Osteoblast (primary cell): ENCODE measurements around the gene PAX2. TPM values are rescaled to one million over a fixed set of nuclear protein-coding genes. Genes with fewer than 3 reads are reported as not detected.

Source experiments
- DNase-seq: peaks from one replicate; pipeline ENCODE4 v3.0.0; 2011; ENCODE audit warnings: low spot score, mixed read lengths; ENCODE audit not compliant: insufficient read length; ENCODE audit errors: missing footprints
- H2AFZ ChIP-seq: 2 replicates; pipeline ENCODE4 v1.6.0; 2011; ENCODE audit warnings: mild to moderate bottlenecking, low read length
- H3K27ac ChIP-seq: 2 replicates; pipeline ENCODE4 v1.5.1; 2011; ENCODE audit warnings: mild to moderate bottlenecking, low read depth, low read length, moderate library complexity
- H3K27me3 ChIP-seq: 2 replicates; pipeline ENCODE4 v1.6.0; 2012; ENCODE audit warnings: mild to moderate bottlenecking, control low read depth, inconsistent platforms, low read length, moderate library complexity; ENCODE audit not compliant: insufficient read depth
- H3K36me3 ChIP-seq: 2 replicates; pipeline ENCODE4 v1.5.1; 2011; ENCODE audit warnings: mild to moderate bottlenecking, low read length, control low read depth, moderate library complexity; ENCODE audit not compliant: insufficient read depth
- H3K4me1 ChIP-seq: 2 replicates; pipeline ENCODE4 v1.5.1; 2011; ENCODE audit warnings: mild to moderate bottlenecking, low read length, control low read depth, moderate library complexity; ENCODE audit not compliant: insufficient read depth
- H3K4me2 ChIP-seq: 2 replicates; pipeline ENCODE4 v1.6.0; 2011; ENCODE audit warnings: mild to moderate bottlenecking, low read length; ENCODE audit not compliant: insufficient read depth
- H3K4me3 ChIP-seq: fragments of 200-600 bp; sonication (generic); 3 replicates; pipeline ENCODE4 v1.5.1; 2012; ENCODE audit warnings: mild to moderate bottlenecking, low read length, inconsistent platforms; ENCODE audit not compliant: insufficient read depth
- H3K79me2 ChIP-seq: 2 replicates; pipeline ENCODE4 v1.6.0; 2012; ENCODE audit warnings: mild to moderate bottlenecking, low read length, control low read depth, inconsistent platforms; ENCODE audit not compliant: insufficient read depth
- H3K9me3 ChIP-seq: 2 replicates; pipeline ENCODE4 v1.5.1; 2011; ENCODE audit warnings: low read depth, low read length, control low read depth
- H4K20me1 ChIP-seq: 2 replicates; pipeline ENCODE4 v1.6.0; 2012; ENCODE audit warnings: mild to moderate bottlenecking, low read length, control low read depth; ENCODE audit not compliant: insufficient read depth
- CTCF ChIP-seq: IDR thresholded peaks from 2 replicates; pipeline ENCODE4 v1.5.1; 2011; ENCODE audit warnings: mild to moderate bottlenecking, low read depth, low read length, moderate library complexity; ENCODE audit errors: extremely low read depth
- total RNA-seq: library from RNA; depleted of rRNA; stranded (reverse); fragments of >200 nt; gene quantifications from 2 replicates; pipeline ENCODE4 v1.2.3, GENCODE V29; 2012

The PAX2 gene
- total RNA-seq, 1 donor, result not detected

GRCh38 chr10:100791369-100792058 is 46.1 kb downstream of the PAX2 start:
- no peaks in the 10 kb centered on the region for H3K9me3 ChIP-seq
- no peak overlapping the region for H3K4me3 ChIP-seq
- H3K79me2 ChIP-seq, result no peaks in the 10 kb centered on the region
- TF ChIP-seq CTCF, result no peak
- no peak overlapping the region for H3K4me2 ChIP-seq
- no peaks in the 10 kb centered on the region for H4K20me1 ChIP-seq
- H3K36me3 ChIP-seq, result no peaks in the 10 kb centered on the region
- no peak overlapping the region for H2AFZ ChIP-seq
- H3K27ac ChIP-seq, result no peak overlapping the region
- no peak for DNase-seq
- no peaks in the 10 kb centered on the region for H3K4me1 ChIP-seq
- H3K27me3 ChIP-seq, result peaks cover 61% of the 10 kb centered on the region

GRCh38 chr10:100792574-100792973 is 47.2 kb downstream of the PAX2 start:
- Histone ChIP-seq H4K20me1 (no peaks in the 10 kb centered on the region), H3K27me3 (peaks cover 59% of the 10 kb centered on the region), H3K4me2 (no peak overlapping the region), H3K27ac (no peak overlapping the region), H2AFZ (no peak overlapping the region), H3K4me3 (no peak overlapping the region), H3K79me2 (no peaks in the 10 kb centered on the region), H3K9me3 (no peaks in the 10 kb centered on the region), H3K36me3 (no peaks in the 10 kb centered on the region), H3K4me1 (no peaks in the 10 kb centered on the region)
- DNase-seq, result no peak
- no peak for TF ChIP-seq CTCF

GRCh38 chr10:100793055-100793454 is 47.7 kb downstream of the PAX2 start:
- Histone ChIP-seq H3K9me3 (no peaks in the 10 kb centered on the region), H2AFZ (no peak overlapping the region), H3K36me3 (no peaks in the 10 kb centered on the region), H3K27ac (no peak overlapping the region), H3K4me2 (no peak overlapping the region), H3K79me2 (no peaks in the 10 kb centered on the region), H3K4me3 (no peak overlapping the region), H3K4me1 (no peaks in the 10 kb centered on the region), H4K20me1 (no peaks in the 10 kb centered on the region), H3K27me3 (peaks cover 58% of the 10 kb centered on the region)
- no peak for TF ChIP-seq CTCF
- no peak for DNase-seq

- H3K27me3 ChIP-seq, result peaks cover 61% of the 10 kb centered on the region
- no peak for TF ChIP-seq CTCF
These were observed 54.5 kb downstream of the PAX2 start for GRCh38 chr10:100799881-100800280.

More at GRCh38 chr10:100799881-100800280, 54.5 kb downstream of the PAX2 start:
- Histone ChIP-seq H3K9me3 (no peaks in the 10 kb centered on the region), H3K4me1 (no peaks in the 10 kb centered on the region), H4K20me1 (no peaks in the 10 kb centered on the region), H3K4me2 (no peak overlapping the region), H3K27ac (no peak overlapping the region), H3K79me2 (no peaks in the 10 kb centered on the region), H2AFZ (no peak overlapping the region), H3K4me3 (no peak overlapping the region), H3K36me3 (no peaks in the 10 kb centered on the region)
- DNase-seq, result no peak
